C4-2B (cell line): ENCODE data around the gene SPNS3.

ENCODE experiments used
- H3K27ac ChIP-seq: fragments of 450-650 bp; 2 replicates; pipeline ENCODE4 v1.5.1; 2017
- ZFX ChIP-seq: fragments of 450-650 bp; IDR thresholded peaks from 2 replicates; pipeline ENCODE4 v1.6.1; 2017
- TF ChIP-seq, protein P1 (sequence below): fragments of 450-650 bp; conservative IDR thresholded peaks from 2 replicates; pipeline ENCODE4 v1.5.1; 2017; ENCODE audit warnings: mild to moderate bottlenecking

SPNS3 gene

DNA sequence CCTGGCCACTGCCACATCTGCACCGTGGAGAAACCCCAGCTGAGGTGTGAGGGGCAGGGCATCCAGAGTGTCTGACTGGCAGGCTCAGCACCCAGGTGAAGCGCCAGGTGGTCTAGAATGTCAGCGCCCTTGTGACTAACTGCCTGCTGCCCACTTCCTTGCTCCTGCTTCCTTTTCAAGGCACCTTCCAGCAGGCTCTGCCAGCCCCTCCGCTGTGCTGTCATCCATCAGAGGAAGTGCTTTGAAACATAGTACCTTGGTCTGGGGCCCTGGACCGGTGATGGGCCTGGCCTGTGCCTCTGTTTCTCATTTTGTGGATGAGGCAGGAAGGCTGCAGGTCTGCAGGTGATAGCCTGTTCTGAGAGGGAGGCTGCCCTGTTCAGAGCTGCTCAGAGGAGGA lies 70.4 kb downstream of the SPNS3 start:
- H3K27ac ChIP-seq = no peak overlapping the region
- TF ChIP-seq, protein P1, sequence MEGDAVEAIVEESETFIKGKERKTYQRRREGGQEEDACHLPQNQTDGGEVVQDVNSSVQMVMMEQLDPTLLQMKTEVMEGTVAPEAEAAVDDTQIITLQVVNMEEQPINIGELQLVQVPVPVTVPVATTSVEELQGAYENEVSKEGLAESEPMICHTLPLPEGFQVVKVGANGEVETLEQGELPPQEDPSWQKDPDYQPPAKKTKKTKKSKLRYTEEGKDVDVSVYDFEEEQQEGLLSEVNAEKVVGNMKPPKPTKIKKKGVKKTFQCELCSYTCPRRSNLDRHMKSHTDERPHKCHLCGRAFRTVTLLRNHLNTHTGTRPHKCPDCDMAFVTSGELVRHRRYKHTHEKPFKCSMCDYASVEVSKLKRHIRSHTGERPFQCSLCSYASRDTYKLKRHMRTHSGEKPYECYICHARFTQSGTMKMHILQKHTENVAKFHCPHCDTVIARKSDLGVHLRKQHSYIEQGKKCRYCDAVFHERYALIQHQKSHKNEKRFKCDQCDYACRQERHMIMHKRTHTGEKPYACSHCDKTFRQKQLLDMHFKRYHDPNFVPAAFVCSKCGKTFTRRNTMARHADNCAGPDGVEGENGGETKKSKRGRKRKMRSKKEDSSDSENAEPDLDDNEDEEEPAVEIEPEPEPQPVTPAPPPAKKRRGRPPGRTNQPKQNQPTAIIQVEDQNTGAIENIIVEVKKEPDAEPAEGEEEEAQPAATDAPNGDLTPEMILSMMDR = no peak
- TF ChIP-seq ZFX = no peak

DNA sequence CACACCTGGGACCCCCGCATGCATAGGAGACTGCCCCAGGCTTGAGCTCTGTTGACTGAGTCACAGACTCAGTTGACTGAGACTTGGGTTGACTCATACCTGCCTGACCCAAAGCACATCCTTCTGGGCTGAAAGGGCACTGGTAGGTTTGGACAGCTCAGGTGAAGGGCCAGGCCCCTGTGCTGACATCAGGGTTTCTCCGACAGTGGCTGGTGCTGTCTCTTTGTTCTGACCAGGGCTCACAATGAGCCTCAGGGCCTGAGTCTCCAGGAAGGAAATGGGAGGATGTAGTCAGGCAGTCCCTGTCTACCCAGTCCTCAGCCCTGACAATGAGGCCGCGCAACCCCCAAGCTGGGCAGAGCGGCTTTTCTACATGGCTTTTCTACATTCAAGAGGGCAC lies 71.4 kb downstream of the SPNS3 start:
- TF ChIP-seq, protein P1 = no peak
- no peak for TF ChIP-seq ZFX
- no peak overlapping the region for H3K27ac ChIP-seq

DNA sequence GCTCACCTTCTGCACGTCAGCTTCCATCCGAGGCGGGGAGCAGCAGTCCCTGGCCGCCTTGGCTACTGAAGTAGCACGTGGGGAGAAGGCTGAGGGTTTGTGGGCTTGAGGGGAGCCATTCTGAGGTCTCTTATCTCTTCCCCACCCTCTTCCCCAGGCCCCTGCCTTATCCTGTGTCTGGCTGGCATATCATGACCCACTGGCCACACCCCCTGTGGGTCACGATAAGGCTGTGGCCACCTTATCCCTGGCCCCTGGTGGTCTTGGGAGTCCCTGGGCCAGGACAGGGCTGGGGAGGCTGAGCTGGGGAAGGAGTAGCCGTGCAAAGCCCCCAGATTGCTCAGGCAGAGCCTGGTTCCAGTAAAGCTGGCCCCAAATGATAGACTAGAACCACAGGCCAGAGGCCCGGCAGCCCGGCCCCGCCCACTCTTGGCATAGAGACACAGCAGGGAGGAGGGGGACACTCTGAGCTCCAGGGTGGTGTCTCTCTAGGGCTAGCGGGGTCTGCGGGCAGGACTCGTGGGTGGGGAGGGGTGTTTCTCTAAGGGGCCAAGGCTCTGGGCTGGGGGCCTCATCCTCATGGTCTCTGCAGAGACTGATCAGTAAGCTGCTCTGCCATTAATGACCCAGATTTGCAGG lies 72.6 kb downstream of the SPNS3 start:
- no peak overlapping the region for H3K27ac ChIP-seq

DNA sequence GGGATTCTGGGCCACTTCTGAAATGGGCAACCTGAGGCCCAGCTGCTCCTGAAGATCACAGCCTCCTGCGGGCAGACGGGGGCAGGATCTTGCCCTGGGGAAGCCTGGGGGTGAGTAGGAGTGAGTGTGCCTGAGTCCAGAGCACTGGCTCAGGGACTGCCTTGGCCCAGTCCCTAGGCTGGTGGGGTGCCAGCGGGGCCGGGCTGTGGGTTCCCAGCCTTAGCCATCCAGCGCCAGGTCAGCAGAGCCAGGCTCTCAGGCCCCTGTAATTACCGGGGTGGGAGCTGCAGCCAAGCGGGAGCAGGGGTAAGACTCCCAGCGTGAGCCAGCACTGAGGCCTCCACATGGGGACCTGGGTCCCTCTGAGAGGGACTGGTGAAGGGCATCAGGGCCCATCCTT lies 73.2 kb downstream of the SPNS3 start:
- no peak overlapping the region for H3K27ac ChIP-seq
- TF ChIP-seq ZFX = no peak
- TF ChIP-seq, protein P1 = no peak

More for the DNA sequence above, 72.6 kb downstream of the SPNS3 start:
- TF ChIP-seq, protein P1 = no peak
- TF ChIP-seq ZFX = no peak

DNA sequence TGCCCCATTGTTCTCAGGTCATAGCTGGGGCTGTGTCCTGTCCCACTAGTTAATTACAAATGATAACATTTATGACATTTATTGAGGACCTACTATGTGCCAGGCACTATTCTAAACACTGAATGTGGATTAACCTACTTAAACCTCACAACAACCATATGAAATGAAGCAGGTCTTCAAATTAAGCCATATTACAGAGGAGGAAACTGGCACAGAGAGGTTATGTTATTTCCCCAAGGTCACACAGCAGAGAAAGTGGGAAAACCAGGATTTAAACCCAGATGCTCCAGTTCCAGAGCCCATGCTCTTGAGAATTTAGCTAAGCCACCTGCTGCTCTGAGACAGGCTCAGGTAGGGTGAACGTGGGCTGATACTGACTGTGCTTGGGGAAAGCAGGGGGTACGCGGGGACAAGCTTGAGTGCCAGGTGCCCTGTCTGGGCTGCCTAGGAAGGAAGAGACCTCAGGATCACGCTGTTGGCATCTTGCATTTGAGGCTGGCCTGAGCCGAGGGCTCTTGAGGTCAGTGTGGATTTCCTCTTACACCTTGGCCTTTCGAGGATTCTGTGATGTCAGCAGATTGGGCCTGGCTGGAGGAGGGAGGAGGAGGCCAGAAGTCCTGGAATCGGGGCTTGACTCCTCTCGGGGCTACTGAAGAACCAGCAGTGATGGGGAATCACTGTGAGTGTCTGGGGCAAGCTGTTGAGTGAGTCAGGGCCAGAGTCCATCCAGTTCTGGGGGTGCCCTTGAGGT lies 73.8 kb downstream of the SPNS3 start:
- TF ChIP-seq, protein P1 = no peak
- no peak for TF ChIP-seq ZFX
- H3K27ac ChIP-seq = no peak overlapping the region

DNA sequence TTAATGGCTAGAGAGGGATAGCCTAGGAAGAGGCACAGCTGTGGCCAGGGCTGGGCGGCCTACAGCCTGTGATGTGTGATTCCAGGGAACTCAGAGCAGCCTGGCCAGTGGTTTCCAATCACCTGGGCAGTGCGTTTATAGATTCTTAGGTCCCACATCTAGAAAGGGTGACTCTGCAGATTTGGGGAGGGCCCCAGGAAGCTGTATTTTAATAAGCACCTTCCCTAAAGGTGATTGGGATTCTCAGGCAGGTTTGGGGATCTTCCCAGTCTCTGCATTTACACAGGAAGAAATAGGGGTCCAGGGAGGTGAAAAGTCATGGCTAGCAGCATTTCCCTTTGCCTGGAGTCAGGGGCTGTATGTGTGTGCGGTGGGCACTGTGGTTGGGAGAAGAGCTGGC lies 74.5 kb downstream of the SPNS3 start:
- H3K27ac ChIP-seq = no peak overlapping the region
- no peak for TF ChIP-seq ZFX

DNA sequence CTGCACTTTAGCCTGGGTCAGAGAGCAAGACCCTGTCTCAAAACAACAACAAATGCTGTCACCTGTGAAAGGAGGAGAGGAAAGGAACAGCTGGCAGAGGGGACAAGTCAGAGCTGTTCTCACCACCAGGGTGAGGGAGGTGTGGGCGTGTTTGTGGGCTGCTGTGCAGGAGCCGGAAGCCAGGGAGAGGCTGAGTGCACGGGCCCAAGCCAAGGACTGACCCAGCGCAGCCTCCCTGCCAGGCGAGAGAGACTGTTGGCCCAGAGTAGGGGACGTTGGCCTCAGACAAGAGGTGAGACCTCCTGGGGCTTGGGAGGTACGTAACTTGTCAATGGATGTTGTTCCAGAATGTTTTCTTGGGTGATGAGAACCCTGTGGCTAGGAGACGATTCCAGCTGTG lies 75.7 kb downstream of the SPNS3 start:
- H3K27ac ChIP-seq = no peak overlapping the region
- TF ChIP-seq, protein P1 = no peak
- TF ChIP-seq ZFX = no peak
